SW 1271 (cell line): ENCODE data around the gene ELAPOR1.
A peak's percentile ranks its signal among the peaks of the same experiment; 100 is the strongest.

Source experiments
- DNase-seq, 2 experiments: peaks; one replicate each; lab custom pipeline; 2025; lab: John Stamatoyannopoulos, UW

ELAPOR1 gene

GRCh38 chr1:109113590-109114341, at the start of gene ELAPOR1:
TSS of gene ELAPOR1 (plus strand) at chr1:109114115. CDS start at chr1:109114184, 69 bp downstream.
- DNase-seq, result no peak

- DNase-seq, result no peak
Measured at GRCh38 chr1:109065137-109065536, 48.8 kb upstream of the ELAPOR1 start.

- DNase-seq, result no peak
Measured at GRCh38 chr1:109067883-109068282, 46.0 kb upstream of the ELAPOR1 start.

- no peak for DNase-seq
Measured at GRCh38 chr1:109069294-109069693, 44.6 kb upstream of the ELAPOR1 start.

- peak; percentile 68 to 91 for DNase-seq
Measured at GRCh38 chr1:109075531-109076490, 38.1 kb upstream of the ELAPOR1 start, which contains the start of gene TAF13. TSS of gene TAF13 (minus strand) at chr1:109076003. CDS start at chr1:109075947, 56 bp downstream.

- DNase-seq, result no peak
Measured at GRCh38 chr1:109078317-109078716, 35.6 kb upstream of the ELAPOR1 start.

GRCh38 chr1:109079240-109079622, 34.7 kb upstream of the ELAPOR1 start:
- DNase-seq, result no peak

GRCh38 chr1:109080441-109081082, 33.4 kb upstream of the ELAPOR1 start:
- DNase-seq, result no peak

GRCh38 chr1:109083501-109083900, 30.4 kb upstream of the ELAPOR1 start:
- no peak for DNase-seq

GRCh38 chr1:109083923-109084322, 30.0 kb upstream of the ELAPOR1 start:
- DNase-seq, result no peak

- no peak for DNase-seq
Measured at GRCh38 chr1:109084563-109085517, 29.1 kb upstream of the ELAPOR1 start.

GRCh38 chr1:109089242-109090015, 24.5 kb upstream of the ELAPOR1 start:
- peak; percentile 72 to 86 for DNase-seq

GRCh38 chr1:109090196-109091077, 23.5 kb upstream of the ELAPOR1 start, which contains the start of gene TMEM167B:
TSS of gene TMEM167B (plus strand) at chr1:109090764. CDS start at chr1:109090873, 109 bp downstream.
- DNase-seq, result peak; percentile 82 to 89

- DNase-seq, result peak in 1 of 2 experiments; percentile 78
Measured at GRCh38 chr1:109091078-109091838, 22.7 kb upstream of the ELAPOR1 start.

- DNase-seq, result no peak
Measured at GRCh38 chr1:109091839-109092193, 22.1 kb upstream of the ELAPOR1 start.

- peak in 1 of 2 experiments; percentile 22 for DNase-seq
Measured at GRCh38 chr1:109094377-109094803, 19.5 kb upstream of the ELAPOR1 start.

- no peak for DNase-seq
Measured at GRCh38 chr1:109094871-109095270, 19.0 kb upstream of the ELAPOR1 start.

- no peak for DNase-seq
Measured at GRCh38 chr1:109095631-109096030, 18.3 kb upstream of the ELAPOR1 start.
